Fibroblast of pulmonary artery (primary cell): ENCODE measurements around the gene PLEKHF1.

ENCODE experiments used
- DNase-seq: peaks from one replicate; pipeline ENCODE4 v3.0.0-alpha.2; 2010; ENCODE audit warnings: low read depth
- H3K4me3 ChIP-seq: replicated peaks from 2 replicates; pipeline ENCODE4 v1.5.1; 2011; ENCODE audit warnings: low read depth, mild to moderate bottlenecking, control low read depth, low read length, moderate library complexity
- TF ChIP-seq, protein P1 (sequence below): IDR thresholded peaks from 2 replicates; pipeline ENCODE4 v1.5.1; 2011; ENCODE audit warnings: mild to moderate bottlenecking, control low read depth, low read length, inconsistent platforms; ENCODE audit errors: missing control alignments

The PLEKHF1 gene

DNA sequence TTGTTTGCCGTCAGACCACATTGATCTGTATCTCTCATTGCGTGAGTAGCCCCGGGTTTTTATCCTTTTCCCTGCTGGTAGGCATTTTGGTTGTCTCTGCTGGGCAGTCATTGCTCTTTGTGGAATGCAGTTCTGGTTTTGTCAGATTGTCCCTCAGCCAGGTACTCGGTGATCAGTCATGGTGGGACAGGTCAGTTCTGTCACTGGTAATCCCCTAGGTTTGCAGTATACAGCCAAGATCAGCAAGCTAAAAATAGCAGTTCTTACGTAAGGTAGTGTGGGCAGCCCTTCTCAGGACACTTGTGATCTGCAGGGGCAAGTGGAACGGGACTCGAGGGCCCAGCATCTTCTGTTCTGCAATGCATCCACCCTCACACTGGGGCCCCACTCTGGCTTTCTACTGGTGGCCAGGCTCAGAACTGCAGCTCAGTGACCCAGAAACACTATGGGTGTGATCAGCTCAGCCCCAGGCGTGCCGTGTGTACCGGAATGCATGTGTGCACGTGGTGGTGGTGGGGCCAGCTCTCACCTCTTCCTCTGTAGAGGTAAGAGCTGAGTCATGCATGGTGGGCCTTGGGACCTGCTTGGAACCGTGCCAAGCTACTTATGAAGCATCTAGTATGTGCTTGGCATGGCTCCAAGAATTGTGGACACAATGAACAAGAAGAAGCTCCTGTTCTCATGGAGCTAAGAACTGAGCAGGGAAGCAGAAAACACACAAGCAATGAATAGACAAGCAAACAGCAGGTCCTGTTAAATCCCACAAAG, 6.3 kb downstream of the PLEKHF1 start:
- peak; percentile 72 for DNase-seq
- H3K4me3 ChIP-seq = no peak overlapping the region
- TF ChIP-seq, protein P1, sequence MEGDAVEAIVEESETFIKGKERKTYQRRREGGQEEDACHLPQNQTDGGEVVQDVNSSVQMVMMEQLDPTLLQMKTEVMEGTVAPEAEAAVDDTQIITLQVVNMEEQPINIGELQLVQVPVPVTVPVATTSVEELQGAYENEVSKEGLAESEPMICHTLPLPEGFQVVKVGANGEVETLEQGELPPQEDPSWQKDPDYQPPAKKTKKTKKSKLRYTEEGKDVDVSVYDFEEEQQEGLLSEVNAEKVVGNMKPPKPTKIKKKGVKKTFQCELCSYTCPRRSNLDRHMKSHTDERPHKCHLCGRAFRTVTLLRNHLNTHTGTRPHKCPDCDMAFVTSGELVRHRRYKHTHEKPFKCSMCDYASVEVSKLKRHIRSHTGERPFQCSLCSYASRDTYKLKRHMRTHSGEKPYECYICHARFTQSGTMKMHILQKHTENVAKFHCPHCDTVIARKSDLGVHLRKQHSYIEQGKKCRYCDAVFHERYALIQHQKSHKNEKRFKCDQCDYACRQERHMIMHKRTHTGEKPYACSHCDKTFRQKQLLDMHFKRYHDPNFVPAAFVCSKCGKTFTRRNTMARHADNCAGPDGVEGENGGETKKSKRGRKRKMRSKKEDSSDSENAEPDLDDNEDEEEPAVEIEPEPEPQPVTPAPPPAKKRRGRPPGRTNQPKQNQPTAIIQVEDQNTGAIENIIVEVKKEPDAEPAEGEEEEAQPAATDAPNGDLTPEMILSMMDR = peak; percentile 9

DNA sequence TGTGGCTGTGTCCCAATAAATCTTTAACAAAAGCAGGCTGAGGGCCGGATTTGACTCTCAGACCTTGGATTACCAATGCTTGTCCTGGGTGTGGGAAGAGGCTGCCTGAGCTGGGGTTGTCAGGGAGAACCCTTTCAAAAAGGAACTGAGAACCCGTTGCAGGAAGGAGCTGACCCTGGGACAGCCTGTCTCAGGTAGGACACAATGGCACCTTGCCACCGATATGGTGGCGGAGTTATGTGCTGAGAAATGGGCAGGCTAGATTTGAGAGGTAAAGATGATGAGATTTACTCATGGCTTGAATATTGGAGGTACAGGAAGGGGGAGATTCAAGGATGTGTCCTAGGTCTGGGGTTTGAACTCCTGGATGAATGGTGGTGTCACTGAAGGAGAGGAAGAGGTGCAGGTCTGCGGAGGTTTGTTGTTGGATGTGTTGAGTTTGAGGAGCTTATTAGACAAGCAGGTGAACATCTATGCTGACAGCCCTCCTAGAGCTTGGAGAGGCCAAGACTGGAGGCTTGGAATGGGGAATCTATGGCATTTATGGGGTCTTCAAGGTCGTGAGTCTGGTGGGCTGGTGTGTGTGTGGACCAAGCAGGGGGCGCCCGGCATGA, 7.2 kb downstream of the PLEKHF1 start:
- no peak overlapping the region for H3K4me3 ChIP-seq
- no peak for DNase-seq
- TF ChIP-seq, protein P1 = no peak

GRCh38 chr19:29672933-29673336, 7.7 kb downstream of the PLEKHF1 start:
- DNase-seq = no peak
- TF ChIP-seq, protein P1 = no peak
- H3K4me3 ChIP-seq = no peak overlapping the region

DNA sequence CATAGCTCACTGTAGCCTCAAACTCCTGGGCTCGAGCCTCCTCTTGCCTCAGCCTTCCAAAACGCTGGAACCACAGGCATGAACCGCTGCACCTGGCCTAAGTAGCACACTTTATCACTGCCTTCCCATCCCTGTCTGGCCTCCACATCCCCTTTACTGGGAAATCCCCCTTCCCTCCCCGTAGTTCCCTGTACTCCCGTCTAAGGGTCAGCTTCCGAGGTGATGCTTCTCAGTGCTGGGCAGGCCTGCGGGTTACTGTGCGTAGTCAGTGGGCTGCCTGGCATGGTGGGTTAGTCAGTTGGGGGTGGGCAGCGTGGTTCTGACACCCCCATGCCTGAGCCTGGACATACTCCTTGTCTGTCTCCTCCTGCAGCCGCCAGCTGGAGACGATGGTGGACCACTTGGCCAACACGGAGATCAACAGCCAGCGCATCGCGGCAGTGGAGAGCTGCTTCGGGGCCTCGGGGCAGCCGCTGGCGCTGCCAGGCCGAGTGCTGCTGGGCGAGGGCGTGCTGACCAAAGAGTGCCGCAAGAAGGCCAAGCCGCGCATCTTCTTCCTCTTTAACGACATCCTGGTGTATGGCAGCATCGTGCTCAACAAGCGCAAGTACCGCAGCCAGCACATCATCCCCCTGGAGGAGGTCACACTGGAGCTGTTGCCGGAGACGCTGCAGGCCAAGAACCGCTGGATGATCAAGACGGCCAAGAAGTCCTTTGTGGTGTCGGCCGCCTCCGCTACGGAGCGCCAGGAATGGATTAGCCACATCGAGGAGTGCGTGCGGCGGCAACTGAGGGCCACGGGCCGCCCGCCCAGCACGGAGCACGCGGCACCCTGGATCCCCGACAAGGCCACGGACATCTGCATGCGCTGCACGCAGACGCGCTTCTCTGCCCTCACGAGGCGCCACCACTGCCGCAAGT, 8.4 kb downstream of the PLEKHF1 start:
- H3K4me3 ChIP-seq = no peak overlapping the region
- DNase-seq = no peak
- TF ChIP-seq, protein P1 = no peak

DNA sequence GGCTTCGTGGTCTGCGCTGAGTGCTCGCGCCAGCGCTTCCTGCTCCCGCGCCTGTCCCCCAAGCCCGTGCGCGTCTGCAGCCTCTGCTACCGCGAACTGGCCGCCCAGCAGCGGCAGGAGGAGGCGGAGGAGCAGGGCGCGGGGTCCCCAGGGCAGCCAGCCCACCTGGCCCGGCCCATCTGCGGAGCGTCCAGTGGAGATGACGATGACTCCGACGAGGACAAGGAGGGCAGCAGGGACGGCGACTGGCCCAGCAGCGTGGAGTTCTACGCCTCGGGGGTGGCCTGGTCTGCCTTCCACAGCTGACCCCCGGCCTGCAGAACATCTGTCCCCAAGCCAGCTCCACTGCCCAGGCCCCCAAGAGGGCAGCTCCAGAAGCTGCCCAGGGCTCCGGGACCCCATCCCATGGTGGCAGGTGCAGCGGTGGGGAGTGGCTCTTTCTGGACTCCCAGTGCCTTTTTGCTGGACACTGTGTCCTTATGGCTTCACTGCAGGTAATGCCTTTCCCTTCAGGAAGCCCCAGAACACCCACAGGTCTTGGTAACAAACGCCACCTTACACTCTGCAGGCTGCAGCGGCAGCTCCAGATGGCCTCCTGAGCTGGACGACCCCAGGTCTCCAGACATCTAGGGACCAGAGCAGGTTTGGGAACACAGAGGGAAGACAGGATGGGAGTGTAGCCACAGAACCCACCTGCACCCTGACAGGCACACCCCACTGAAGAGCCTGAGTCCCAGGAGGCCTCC, 9.3 kb downstream of the PLEKHF1 start:
- no peak overlapping the region for H3K4me3 ChIP-seq
- TF ChIP-seq, protein P1 = no peak
- no peak for DNase-seq

DNA sequence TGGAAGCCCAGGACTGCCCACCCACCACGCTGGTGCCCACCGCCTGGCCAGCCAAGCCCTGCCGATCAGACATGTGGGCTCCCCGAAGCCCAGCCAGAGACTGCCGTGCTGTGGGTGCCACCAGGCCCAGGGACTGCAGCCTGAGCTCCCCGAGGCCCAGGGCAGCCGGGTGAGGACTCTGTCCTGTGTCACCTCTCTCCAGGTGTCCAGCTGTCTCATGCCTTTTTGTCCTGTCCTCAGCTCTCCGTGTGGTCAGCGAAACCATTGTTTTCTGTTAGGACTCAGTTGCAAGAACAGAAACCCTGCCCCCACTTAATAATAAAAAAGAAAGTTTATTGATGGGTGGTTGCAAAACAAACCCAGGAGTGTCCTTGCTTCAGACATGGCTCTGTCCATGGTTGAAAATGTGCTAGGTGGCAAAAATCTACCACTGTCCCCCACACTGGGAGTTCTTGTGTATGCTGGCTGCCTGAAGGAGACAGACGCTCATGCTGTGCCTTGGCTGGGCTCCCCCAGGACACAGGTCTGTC, 9.9 kb downstream of the PLEKHF1 start:
- DNase-seq = no peak
- TF ChIP-seq, protein P1 = no peak
- H3K4me3 ChIP-seq = no peak overlapping the region
